Natural killer cell (primary cell): Measurements from ENCODE around the gene NDFIP1. TPM values are rescaled to one million over a fixed set of nuclear protein-coding genes. Genes with fewer than 3 reads are reported as not detected.
A peak's percentile ranks its signal among the peaks of the same experiment; 100 is the strongest.

Experiments used
- ATAC-seq, 3 donors: fragments of 150-1000 bp in 2 of 3; fragments of 200-7000 bp in 1 of 3; cut with Tn5 transposase; 1 replicate in 1 of 3; 2 replicates in 2 of 3; pipeline ENCODE4 v1.10.0; 2021; ENCODE audit warnings: mild to moderate bottlenecking in 2 of 3, moderate library complexity in 2 of 3
- DNase-seq, 2 donors: peaks; one replicate each; pipeline versions ENCODE4 v3.0.0 to v3.0.0-alpha.2; 2013 to 2021; ENCODE audit warnings: mixed read lengths in 1 of 2
- H3K27ac ChIP-seq: one replicate; pipeline ENCODE4 v1.5.1; 2013; ENCODE audit warnings: mild to moderate bottlenecking, low read length
- H3K27me3 ChIP-seq: one replicate; pipeline ENCODE4 v1.6.1; 2013; ENCODE audit warnings: low read length; ENCODE audit not compliant: control insufficient read depth, insufficient read depth
- H3K36me3 ChIP-seq: one replicate; pipeline ENCODE4 v1.6.1; 2013; ENCODE audit warnings: low read length; ENCODE audit not compliant: control insufficient read depth, insufficient read depth
- H3K4me1 ChIP-seq: one replicate; pipeline ENCODE4 v1.6.1; 2013; ENCODE audit warnings: low read length; ENCODE audit not compliant: control insufficient read depth, insufficient read depth
- H3K4me3 ChIP-seq: one replicate; pipeline ENCODE4 v1.5.1; 2013; ENCODE audit warnings: low read length
- H3K9me3 ChIP-seq: one replicate; pipeline ENCODE4 v1.6.1; 2013; ENCODE audit warnings: low read length; ENCODE audit not compliant: control insufficient read depth, insufficient read depth
- H3K27ac Mint-ChIP-seq, 2 donors: one replicate each; pipeline ENCODE4 v1.8.0; 2022; ENCODE audit warnings: mild to moderate bottlenecking in 2 of 2, mixed read lengths in 2 of 2, moderate library complexity in 1 of 2
- H3K27me3 Mint-ChIP-seq, 2 donors: one replicate each; pipeline ENCODE4 v1.8.0; 2022; ENCODE audit warnings: low read depth in 2 of 2, mixed read lengths in 2 of 2
- H3K36me3 Mint-ChIP-seq: one replicate; pipeline ENCODE4 v1.8.0; 2022; ENCODE audit warnings: mixed read lengths
- H3K4me1 Mint-ChIP-seq, 2 donors: one replicate each; pipeline ENCODE4 v1.8.0; 2022; ENCODE audit warnings: mixed read lengths in 2 of 2
- H3K4me3 Mint-ChIP-seq: one replicate; pipeline ENCODE4 v1.8.0; 2022; ENCODE audit warnings: mild to moderate bottlenecking, moderate library complexity, mixed read lengths
- H3K9me3 Mint-ChIP-seq, 2 donors: one replicate each; pipeline ENCODE4 v1.8.0; 2022; ENCODE audit warnings: mixed read lengths in 2 of 2
- CTCF ChIP-seq: fragments of 200-600 bp; IDR thresholded peaks from one replicate; pipeline ENCODE4 v1.8.0; 2022; ENCODE audit warnings: antibody characterized with exemption
- WGBS: methylation state at CpG from one replicate; pipeline ENCODE4 v1.1.7; 2013; ENCODE audit warnings: missing lambda C conversion rate; ENCODE audit not compliant: insufficient coverage; 5-methylcytosine and 5-hydroxymethylcytosine counted together
- intact Hi-C: fragments of 100-400 bp; cut with micrococcal nuclease; formaldehyde crosslinking; loops from one replicate; pipeline ENCODE4 v1.14.2; 2022
- total RNA-seq, 4 donors: library from RNA; stranded (reverse); fragments of 120-200 nt in 1 of 4; gene quantifications; one replicate each; pipeline versions ENCODE4 v1.2.3 to v1.2.4, GENCODE V29; 2013 to 2022

Gene NDFIP1
- total RNA-seq, 3 donors from 2014 or later (not counting 1 experiment from before 2014, with no cell fraction given) = 45.4 to 57.6 (median 51.7) TPM

GRCh38 chr5:142091012-142091411 lies 17.6 kb upstream of the NDFIP1 start:
- no peaks in the 10 kb centered on the region for H3K36me3 ChIP-seq
- peaks cover 14% of the 10 kb centered on the region for H3K4me1 ChIP-seq
- no peak overlapping the region for H3K27ac Mint-ChIP-seq
- no peak overlapping the region for H3K27ac ChIP-seq
- H3K27me3 ChIP-seq = no peaks in the 10 kb centered on the region
- H3K27me3 Mint-ChIP-seq = peaks cover 10 to 15% of the 10 kb centered on the region in 2 donors
- H3K4me1 Mint-ChIP-seq = peaks cover 13% of the 10 kb centered on the region in 2 donors
- H3K4me3 ChIP-seq = no peak overlapping the region
- ATAC-seq (no peak), DNase-seq (no peak)
- intact Hi-C loops = no loop called here
- H3K36me3 Mint-ChIP-seq = no peaks in the 10 kb centered on the region
- no peak for TF ChIP-seq CTCF
- no peak overlapping the region for H3K4me3 Mint-ChIP-seq
- no CpG with 5 or more reads among the region's 1 CpG for WGBS
- H3K9me3 ChIP-seq = no peaks in the 10 kb centered on the region
- H3K9me3 Mint-ChIP-seq = no peaks in the 10 kb centered on the region

- H3K4me1 ChIP-seq = peaks cover 16% of the 10 kb centered on the region
- no peak for ATAC-seq
Measured at GRCh38 chr5:142091922-142092321, 16.7 kb upstream of the NDFIP1 start.

GRCh38 chr5:142095035-142095434 lies 13.5 kb upstream of the NDFIP1 start:
- no peak overlapping the region for H3K4me3 ChIP-seq

More at GRCh38 chr5:142091922-142092321, 16.7 kb upstream of the NDFIP1 start:
- no peaks in the 10 kb centered on the region for H3K27me3 ChIP-seq
- H3K9me3 Mint-ChIP-seq = no peaks in the 10 kb centered on the region
- H3K4me3 Mint-ChIP-seq = no peak overlapping the region
- no peak overlapping the region for H3K27ac ChIP-seq
- TF ChIP-seq CTCF = no peak
- H3K36me3 ChIP-seq = no peaks in the 10 kb centered on the region
- intact Hi-C loops = no loop called here
- peaks cover 13 to 14% of the 10 kb centered on the region in 2 donors for H3K4me1 Mint-ChIP-seq
- peaks cover 10 to 13% of the 10 kb centered on the region in 2 donors for H3K27me3 Mint-ChIP-seq
- no peak for DNase-seq
- WGBS = 22% methylated on average over 1 of the region's 2 CpGs
- H3K36me3 Mint-ChIP-seq = no peaks in the 10 kb centered on the region
- no peak overlapping the region for H3K27ac Mint-ChIP-seq
- no peak overlapping the region for H3K4me3 ChIP-seq
- H3K9me3 ChIP-seq = no peaks in the 10 kb centered on the region

More at GRCh38 chr5:142095035-142095434, 13.5 kb upstream of the NDFIP1 start:
- ATAC-seq (no peak), DNase-seq (peak in 1 of 2 donors; percentile 51)
- H3K4me3 Mint-ChIP-seq = no peak overlapping the region
- peaks cover 13 to 14% of the 10 kb centered on the region in 2 donors for H3K4me1 Mint-ChIP-seq
- Histone ChIP-seq H3K36me3 (no peaks in the 10 kb centered on the region), H3K9me3 (no peaks in the 10 kb centered on the region), H3K27ac (peak overlapping the region; percentile 52), H3K4me1 (peaks cover 16% of the 10 kb centered on the region), H3K27me3 (no peaks in the 10 kb centered on the region)
- H3K27ac Mint-ChIP-seq = peak overlapping the region; percentile 83 to 89
- TF ChIP-seq CTCF = no peak
- intact Hi-C loops = no loop called here
- H3K27me3 Mint-ChIP-seq = no peaks in the 10 kb centered on the region
- no peaks in the 10 kb centered on the region for H3K9me3 Mint-ChIP-seq
- 79% methylated on average over 4 of the region's 4 CpGs for WGBS
- no peaks in the 10 kb centered on the region for H3K36me3 Mint-ChIP-seq
